HG02970 (cell line): ENCODE data around the gene POPDC2.

Experiments
- ATAC-seq: cut with Tn5 transposase; IDR thresholded peaks from one replicate; pipeline ENCODE4 v1.9.1; 2021; ENCODE audit warnings: mild to moderate bottlenecking, moderate library complexity, moderate number of reproducible peaks; ENCODE audit not compliant: unreplicated experiment, low FRiP score

Gene POPDC2

DNA sequence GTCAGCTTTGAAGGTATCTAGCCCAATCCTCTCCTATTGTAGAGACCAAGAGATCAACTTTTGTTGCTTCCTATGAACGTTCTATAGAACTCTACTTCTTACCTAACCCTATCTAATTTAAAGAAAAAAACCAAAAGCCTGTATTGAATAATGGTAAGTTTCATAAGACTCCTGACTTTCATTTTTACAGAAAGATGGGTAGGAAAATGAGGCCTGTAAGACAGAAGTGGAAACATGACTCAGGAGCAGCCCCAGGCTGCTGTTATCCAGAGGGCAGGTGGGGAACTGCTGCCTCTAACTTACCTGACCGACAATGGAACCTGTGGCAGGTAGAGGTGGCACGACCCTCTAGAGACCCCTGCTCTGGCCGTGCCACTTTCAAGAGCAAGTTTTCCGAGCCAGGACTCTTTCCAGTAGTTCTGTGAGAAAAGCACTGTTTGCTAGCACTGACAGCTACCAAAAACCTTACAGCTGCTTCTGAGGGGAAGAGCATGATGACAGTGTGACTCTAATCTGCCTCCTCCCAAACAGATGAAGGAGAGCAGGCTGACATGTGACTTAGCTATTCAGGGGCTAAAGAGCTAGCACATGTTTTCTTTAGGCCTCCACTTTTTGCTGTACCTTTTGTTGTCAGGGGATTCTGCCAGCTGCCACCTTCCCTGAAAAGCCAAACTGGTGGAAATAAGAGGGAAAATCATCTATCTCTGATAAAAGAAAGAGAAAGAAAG, 17.5 kb downstream of the POPDC2 start:
- ATAC-seq = no peak

DNA sequence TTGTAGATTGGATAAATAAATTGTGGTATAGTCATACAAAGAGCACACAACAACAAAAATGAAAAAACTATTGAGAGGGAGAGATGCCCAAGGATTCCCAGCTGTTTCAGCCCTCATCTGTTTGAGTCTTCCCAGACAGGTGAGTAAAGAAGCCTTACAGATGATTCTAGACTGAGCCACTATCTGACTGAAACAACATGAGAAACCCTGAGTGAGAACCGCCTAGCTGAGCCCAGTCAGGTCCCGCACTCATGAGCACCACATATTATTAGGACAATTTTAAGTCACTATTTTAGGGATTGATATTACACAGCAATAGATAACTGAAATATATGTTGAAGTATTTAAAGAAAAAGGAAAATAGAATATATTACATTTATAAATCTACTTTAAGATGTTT, 19.0 kb downstream of the POPDC2 start:
- no peak for ATAC-seq

DNA sequence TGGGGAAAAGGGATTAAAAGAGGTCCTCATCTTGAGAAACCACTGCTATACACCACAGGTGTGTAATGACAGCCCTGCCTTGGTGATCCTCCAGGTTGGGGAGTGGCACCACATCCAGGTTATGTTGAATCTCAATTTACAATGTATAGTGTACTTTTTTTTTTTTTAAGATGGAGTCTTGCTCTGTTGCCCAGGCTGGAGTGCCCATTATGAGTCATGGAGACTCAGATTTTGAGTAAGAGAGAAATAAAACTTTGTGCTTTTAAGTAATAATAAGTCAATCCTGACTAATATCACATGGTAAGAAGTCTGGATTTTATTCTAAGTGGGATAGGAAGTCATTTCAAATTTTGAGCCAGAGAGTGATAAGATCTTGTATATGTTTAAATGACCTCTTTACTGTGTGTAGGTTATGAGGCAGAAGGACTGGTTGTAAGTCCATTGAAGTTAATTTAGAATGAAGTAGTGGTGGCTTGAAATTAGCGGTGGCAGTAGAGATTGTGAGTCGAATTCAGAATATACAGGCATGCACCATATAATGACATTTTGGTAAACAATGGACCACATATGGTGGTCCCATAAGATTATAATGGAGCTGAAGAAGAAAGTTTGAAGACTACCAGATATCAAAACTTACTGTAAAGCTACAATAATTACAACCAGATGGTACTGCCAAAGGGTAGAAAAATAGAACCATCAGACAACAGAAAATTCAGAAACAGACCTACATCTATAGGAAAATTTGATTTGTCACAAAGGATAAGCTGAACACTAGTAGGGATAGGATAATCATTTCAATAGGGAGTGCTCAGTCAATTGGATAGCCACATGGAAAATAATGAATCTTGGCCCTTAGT, 20.7 kb downstream of the POPDC2 start:
- no peak for ATAC-seq

DNA sequence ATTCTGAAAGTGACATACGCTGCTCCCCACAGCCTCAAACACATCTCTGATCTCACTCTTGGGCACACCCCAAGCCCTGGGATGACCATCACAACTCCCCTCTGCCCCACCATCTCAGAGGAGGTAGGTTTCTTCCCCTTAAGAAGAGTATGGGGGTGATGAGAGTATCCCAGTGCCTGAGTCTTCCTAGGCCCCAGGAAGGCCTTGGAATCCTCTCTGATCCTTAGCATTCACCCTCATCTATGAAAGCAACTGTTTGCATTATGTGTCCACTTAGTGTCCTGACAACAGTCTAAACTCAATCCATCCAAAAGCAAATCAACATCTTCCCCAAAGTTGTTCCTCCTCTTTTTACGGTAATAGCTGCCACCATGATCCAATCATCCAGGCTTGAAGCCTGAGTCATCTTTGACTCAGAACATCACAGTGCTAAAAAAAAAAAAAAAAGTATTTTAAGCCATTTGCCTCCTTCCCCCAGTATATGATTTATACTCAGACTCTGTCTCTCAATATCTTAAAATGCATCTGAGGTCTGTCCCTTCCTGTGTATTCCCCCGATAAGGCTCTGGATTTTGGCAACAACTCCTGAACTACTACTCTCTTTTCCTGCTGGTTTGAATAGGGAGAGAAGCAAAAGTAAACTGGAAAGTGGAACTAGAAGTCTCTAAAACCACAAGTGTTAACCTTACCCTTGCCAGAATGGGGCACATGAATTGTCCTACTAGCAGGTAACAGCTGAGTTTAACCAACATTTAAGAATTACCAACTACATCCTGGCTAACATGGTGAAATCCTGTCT, 22.5 kb downstream of the POPDC2 start:
- peak; percentile 27 for ATAC-seq

DNA sequence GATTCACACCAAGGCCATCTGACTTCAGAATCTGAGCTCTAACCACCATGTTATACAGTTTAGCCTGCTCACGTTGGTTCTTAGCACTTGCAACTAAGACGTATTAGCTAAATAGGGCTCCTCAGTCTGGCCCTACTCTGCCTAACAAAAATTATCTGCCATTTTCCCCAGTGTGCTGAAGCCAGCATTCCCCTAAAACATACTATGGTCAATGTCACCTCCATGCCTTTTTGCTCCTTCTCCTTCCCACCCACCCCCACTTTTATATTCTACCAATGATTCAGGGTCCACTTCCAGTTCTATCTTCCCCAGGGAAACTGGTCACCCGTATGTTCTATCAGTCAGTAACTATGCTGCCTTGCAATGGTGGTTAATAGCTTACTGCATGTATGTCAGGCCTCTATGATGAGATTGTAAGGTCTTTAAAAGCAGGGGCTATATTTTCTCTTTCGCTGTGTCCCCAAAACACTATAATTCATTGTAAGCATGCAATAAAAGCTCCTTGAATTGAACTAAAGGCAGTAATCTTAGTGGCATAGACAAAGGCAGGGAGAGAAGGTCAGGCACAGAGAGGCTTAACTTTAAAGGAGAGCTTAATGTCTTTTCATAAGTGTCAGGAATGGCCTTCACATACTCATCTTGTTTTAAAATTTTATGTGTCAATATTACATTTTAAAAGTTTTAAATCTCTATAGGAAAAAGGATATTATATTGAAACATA, 23.3 kb downstream of the POPDC2 start:
- ATAC-seq = no peak

DNA sequence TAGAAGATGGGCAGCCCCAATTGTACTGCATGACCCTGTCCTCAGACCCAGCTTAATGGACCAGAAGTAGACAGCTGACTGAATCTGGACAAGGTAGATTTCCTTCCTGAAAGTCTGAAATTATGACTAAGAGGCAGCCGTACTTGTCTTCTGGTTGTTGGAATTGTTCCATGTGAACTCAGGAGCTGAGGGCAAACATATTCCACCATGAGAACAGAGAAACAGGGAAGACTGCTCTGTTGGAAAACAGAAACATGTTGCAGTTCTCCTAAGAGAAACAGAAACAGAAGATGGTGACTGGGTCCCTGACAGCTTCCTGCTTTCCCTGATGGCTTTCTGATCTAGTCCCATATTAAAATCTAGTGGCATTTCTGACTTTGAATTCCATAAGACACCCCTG, 24.1 kb downstream of the POPDC2 start:
- ATAC-seq = no peak

DNA sequence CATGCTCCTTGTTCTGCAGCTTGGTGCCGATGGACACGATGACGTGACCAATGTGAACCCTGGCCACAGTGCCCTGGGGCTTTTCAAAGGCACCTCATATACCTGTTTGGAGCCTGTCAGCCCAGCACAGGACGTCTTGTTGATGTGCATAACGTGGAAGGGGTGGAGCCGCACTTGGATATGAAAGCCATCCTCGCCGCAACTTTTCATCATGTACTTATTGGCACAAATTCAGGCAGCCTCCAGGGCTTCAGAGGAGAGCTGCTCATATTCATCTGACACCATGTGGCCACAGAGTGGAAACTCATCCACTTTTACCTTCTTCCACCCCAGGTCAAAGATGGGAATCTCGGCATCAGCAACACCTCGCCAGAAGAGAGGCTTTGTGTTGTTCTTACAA, 24.7 kb downstream of the POPDC2 start:
- ATAC-seq = no peak

DNA sequence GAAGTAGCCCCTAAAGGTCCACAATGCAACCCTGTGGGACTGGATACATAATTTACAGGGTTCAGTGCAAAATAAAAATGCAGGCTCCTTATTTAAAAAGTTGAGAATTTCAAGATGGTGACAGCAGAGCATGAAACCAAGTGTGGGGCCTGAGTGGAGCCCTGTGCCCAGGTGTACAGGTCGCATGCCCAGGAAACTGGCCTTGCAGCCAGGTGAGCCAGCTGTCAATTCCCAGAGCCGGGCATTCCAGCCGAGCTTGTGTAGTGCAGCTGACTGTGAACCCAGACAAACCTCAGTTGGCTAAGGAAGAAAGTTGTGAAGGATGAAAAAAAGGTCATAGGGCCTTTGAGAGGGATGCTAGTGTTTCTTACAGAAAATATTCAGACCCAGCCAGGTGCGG, 27.6 kb downstream of the POPDC2 start:
- no peak for ATAC-seq

DNA sequence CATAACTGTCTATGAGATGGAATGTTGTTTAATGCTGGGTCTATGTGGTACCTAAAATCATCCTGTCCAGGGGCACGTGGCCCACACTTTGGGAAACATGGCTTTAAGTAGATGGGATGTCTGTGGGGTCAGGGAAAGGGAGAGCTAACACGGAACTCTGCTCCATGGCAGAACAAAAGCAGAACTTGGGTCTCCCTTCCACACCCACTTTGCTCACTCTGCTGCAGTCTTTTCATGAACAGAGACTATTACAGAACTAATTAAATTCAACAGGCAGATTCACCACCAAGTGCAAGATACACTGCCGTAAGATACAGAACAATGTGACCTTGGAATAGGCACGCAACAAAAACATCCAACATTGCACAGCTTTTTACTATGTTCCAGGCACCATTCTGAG, 28.2 kb downstream of the POPDC2 start:
- no peak for ATAC-seq

DNA sequence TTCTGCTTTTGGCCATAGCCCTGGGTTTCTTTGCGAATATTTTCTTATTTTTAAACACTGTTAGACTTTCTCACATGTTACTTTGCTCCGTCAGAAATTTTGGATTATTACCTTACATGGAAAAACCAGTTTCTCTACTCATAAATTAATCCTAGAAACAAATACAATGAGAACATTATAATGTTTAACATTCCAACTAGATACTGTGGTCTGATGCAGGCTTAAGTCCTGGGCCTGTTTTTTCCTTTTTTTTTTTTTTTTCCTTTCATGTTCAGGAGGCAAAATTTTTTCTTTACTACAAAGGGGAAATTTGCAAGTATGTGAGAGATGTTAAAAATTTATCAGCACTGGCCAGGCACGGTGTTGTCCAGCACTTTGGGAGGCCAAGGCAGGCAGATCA, 28.9 kb downstream of the POPDC2 start:
- ATAC-seq = no peak

DNA sequence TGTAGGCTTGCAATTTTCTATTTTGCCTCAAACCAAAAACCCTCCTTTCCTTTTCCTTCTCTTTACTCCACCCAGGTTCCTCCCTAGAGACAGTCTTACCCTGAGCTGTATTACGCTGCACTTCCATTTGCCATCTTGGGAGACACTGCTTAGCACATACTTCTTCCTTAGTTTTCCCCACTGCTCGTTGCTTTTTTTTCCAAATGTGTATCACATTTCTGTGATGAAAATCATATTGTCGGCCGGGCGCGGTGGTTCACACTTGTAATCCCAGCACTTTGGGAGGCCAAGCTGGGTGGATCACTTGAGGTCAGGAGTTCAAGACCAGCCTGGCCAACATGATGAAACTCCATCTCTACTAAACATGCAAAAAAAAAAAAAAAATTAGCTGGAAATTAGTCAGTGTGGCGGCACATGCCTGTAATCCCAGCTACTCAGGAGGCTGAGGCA, 29.5 kb downstream of the POPDC2 start:
- no peak for ATAC-seq

DNA sequence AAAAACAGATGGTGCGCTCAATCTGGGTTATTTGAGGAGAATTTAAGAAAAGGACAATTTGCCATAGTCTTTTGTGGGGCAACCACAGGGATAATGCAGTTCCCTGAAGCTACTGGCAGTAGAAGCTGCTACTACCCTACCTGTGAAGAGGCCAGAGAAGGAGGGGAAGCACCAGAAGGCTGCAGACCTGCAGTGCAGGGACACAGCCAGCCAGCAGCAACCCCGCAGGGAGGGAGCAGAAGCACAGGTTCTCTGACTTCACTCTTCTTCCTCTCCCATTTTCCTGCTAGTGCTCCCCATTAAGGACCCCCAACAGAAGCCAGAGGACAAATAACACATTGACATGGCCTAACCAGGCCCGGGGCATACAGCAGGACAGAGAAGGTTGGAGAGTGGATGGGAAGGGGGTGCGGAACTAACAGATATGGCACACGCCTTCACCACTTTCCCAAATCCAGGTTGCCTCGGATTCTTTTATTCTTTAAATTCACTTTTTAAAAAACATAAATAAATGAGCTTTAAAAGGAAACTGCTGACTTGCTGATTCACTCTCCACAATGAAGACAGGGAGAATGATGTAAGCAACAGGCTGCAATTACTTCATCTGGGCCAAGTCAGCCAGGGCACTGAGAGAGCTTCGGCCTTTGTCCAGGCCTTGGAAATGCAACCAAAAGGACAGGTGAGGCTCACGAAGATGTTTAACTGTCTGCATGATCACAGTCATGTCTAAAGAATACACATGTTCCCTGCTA, 30.1 kb downstream of the POPDC2 start:
- ATAC-seq = no peak

DNA sequence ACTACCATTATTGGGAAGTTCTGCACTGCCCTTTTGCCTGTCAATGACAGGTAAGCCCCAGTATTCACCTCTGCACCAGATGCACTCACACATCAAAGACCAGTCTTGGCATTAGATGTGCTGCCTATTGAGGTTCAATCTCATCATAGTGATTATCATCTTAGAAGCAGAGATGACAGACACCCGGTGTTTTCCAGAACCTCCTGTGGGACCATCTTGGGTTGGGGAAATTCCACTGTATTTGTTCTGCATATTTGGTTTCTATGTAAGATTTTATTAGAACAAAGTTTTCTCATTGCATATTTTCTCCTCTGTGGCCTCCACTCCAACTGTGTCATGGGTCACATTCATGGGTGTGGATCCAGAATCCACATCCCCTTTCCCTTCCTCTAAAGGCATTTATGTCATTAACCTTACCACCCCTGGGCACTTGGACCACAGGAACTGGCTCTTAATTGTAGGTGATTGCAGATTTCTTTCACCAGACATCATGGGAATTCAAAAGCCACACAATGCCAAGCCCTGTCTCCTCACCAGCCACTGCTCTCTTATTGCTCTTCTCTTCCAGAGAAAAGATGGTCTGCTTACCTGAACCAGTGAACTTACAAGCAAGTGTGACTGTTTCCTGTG, 31.5 kb downstream of the POPDC2 start:
- peak; percentile 28 for ATAC-seq

DNA sequence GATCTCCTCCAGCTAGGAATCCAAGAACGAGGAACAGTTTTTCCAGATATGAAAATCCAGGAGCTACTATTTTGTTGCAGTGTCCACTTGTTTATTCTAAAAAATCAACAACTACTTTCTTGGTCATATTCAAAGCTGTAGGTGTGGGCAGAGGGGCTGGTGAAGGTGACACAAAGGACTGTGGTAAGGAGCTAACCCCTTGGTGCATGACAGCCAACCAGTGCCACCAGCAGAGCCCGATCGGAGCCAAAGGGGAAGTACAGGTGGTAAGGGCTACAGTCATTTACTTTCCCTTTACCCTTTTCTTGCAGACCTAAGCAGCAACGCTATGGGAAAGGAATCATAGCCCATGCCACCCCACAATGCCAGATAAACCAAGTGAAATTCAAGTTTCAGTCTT, 32.0 kb downstream of the POPDC2 start:
- peak; percentile 41 for ATAC-seq

DNA sequence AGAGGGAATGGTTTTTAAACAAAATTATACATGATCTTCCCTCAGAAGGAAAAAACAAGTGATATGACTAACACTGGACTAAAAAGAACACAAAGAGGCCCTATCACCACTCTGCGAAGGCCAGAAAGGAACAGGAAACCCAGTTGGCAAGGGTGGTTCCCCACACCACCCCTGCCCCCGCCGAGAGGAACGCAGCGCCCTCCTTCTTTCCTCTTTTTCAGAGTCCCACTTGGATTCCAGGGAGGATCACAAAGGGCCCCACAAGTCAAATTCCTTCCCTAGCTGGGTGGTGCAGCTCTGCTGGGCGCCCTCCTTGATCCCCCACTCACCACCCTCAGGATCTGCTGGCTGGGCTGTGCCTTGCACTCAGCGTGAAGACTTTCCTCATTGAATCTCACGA, 32.9 kb downstream of the POPDC2 start:
- no peak for ATAC-seq

DNA sequence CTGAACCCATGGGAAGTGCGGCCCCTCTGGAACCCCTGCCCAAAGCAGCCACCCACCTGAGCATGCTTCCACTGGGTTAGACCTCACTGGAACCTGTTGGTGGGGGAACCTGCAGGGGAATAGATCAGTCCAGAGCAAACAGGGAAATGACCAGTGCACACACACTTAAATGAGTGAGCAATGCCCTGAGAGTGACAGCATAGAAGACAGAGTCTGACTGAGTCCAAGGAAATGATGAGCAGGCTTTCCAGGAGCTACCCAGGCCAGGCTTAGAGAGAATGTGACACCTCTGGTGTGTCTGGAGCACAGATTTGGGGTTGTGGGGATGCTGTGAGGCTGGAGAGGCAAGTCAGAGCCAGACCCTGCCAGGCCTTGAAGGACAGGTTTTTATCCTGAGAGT, 34.2 kb downstream of the POPDC2 start:
- ATAC-seq = no peak

DNA sequence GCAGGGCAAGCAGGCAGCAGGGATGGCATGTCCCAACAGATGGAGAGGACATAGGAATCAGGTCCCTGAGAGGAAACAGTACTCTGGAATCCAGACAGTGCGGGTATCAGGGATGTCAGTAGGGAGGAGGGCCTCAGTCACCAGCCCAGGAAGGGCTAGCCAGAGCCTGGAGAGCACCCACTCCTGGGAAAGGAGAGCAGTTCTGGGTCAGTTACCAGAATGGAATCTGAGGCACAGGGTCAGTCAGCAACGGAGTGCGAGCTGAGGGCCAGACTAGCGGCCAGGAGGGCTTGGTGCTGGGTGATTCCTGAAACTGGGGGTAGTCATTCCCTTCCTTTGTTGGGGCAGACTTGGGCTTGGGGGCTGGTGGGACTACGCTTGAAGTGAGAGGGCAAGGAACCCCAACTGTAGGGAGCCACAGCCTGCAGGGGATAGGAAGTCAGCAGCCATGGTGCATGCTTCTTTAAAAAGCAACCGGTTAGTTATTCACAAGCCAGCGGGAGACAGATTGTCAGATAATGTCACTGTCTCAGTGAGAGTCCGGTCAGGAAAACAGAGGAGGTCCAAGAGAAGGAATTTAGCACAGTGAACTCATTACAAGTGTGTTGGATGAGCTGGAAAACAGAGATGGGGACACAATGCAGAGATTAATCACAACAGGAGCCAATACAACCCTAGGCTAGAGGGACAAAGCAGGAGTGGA, 34.8 kb downstream of the POPDC2 start:
- no peak for ATAC-seq

DNA sequence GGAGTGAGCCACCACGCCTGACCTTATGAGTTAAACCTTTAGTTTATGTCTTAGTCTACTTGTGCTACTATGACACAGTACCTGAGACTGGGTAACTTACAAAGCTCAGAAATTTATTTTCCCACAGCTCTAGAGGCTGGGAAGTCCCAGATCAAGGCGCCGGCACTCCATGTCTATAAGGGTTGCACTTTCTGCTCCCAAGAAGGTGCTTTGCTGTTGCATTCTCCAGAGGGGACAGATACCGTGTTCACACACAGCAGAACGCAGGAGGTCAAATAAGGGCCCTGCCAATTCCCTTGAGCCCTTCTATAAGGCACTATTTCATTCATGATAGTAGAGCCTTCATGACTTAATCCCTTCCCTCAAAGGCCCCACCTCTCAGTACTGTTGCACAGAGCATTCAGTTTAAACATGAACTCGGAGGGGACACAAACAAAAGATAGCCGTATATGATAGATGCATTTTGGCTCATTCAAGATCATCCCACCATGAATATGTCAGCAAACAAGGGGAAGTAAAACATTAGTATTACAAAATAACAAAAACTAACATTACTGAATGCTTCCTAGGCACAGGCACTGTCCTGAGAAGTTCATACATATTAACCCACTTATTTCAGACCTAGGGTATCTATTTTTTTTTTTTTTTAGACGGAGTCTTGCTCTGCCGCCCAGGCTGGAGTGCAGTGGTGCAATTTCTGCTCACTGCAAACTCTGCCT, 36.2 kb downstream of the POPDC2 start:
- no peak for ATAC-seq
